Hepatocyte (in vitro differentiated cells): ENCODE measurements around the gene STUB1. TPM values are rescaled to one million over a fixed set of nuclear protein-coding genes. Genes with fewer than 3 reads are reported as not detected.

Source experiments
- DNase-seq: peaks from one replicate; pipeline ENCODE4 v3.0.0-alpha.2; 2016; ENCODE audit warnings: low spot score
- H2AFZ ChIP-seq: fragments of 200-600 bp; sonication (generic); 2 replicates; pipeline ENCODE4 v1.6.0; 2016; ENCODE audit warnings: antibody characterized with exemption, mild to moderate bottlenecking
- H3K27ac ChIP-seq: fragments of 200-600 bp; sonication (generic); 2 replicates; pipeline ENCODE4 v1.5.1; 2016; ENCODE audit warnings: mild to moderate bottlenecking
- H3K27me3 ChIP-seq: fragments of 200-600 bp; sonication (generic); 2 replicates; pipeline ENCODE4 v1.6.1; 2016
- H3K36me3 ChIP-seq: fragments of 200-600 bp; sonication (generic); replicated peaks from 2 replicates; pipeline ENCODE4 v1.5.1; 2016; ENCODE audit warnings: low read depth; ENCODE audit not compliant: insufficient read depth
- H3K4me1 ChIP-seq: fragments of 200-600 bp; sonication (generic); 2 replicates; pipeline ENCODE4 v1.5.1; 2016; ENCODE audit warnings: mild to moderate bottlenecking, moderate library complexity; ENCODE audit not compliant: insufficient read depth
- H3K4me2 ChIP-seq: fragments of 200-600 bp; sonication (generic); 2 replicates; pipeline ENCODE4 v1.6.0; 2016
- H3K4me3 ChIP-seq: fragments of 200-600 bp; sonication (generic); 2 replicates; pipeline ENCODE4 v1.5.1; 2016; ENCODE audit warnings: mild to moderate bottlenecking
- H3K79me2 ChIP-seq: fragments of 200-600 bp; sonication (generic); 2 replicates; pipeline ENCODE4 v1.6.0; 2017; ENCODE audit warnings: mild to moderate bottlenecking
- H3K9me2 ChIP-seq: fragments of 200-600 bp; sonication (generic); replicated peaks from 2 replicates; pipeline ENCODE4 v1.6.0; 2017; ENCODE audit warnings: mild to moderate bottlenecking; ENCODE audit not compliant: insufficient read depth
- H3K9me3 ChIP-seq: fragments of 200-600 bp; sonication (generic); 2 replicates; pipeline ENCODE4 v1.5.1; 2016; ENCODE audit warnings: low read depth, mild to moderate bottlenecking
- H4K20me1 ChIP-seq: fragments of 200-600 bp; sonication (generic); 2 replicates; pipeline ENCODE4 v1.6.0; 2016; ENCODE audit warnings: mild to moderate bottlenecking; ENCODE audit not compliant: insufficient read depth, poor library complexity, severe bottlenecking
- EZH2 ChIP-seq: fragments of 200-600 bp; sonication (generic); IDR thresholded peaks from 2 replicates; pipeline ENCODE4 v1.6.1; 2016; ENCODE audit warnings: antibody characterized with exemption, mild to moderate bottlenecking, borderline replicate concordance
- EZH2phosphoT487 ChIP-seq: fragments of 200-600 bp; sonication (generic); IDR thresholded peaks from one replicate; pipeline ENCODE4 v1.6.1; 2018; ENCODE audit warnings: antibody characterized with exemption, mild to moderate bottlenecking, low read depth, moderate library complexity; ENCODE audit not compliant: unreplicated experiment, severe bottlenecking
- WGBS: methylation state at CpG from one replicate; pipeline ENCODE4 v1.1.6; 2016; ENCODE audit warnings: low lambda C conversion rate; ENCODE audit errors: missing lambda C conversion rate; 5-methylcytosine and 5-hydroxymethylcytosine counted together
- polyA plus RNA-seq: library from polyadenylated mRNA; unstranded; fragments of >200 nt; fragmentation: Nextera tagmentation; extraction: Ambion mirVana; gene quantifications from 2 replicates; pipeline ENCODE4 v1.2.1, GENCODE V29; 2016
- total RNA-seq: library from RNA; depleted of rRNA; stranded (reverse); fragments of >200 nt; gene quantifications from 2 replicates; pipeline ENCODE4 v1.2.3, GENCODE V29; 2014
- TF ChIP-seq, protein P1 (sequence below): fragments of 200-600 bp; sonication (generic); IDR thresholded peaks from 2 replicates; pipeline ENCODE4 v1.5.1; 2016; ENCODE audit warnings: antibody characterized with exemption, mild to moderate bottlenecking; ENCODE audit not compliant: poor library complexity

STUB1 gene
- total and polyA plus RNA-seq, 2 experiments from 2014 or later, result 116 to 249 TPM

DNA sequence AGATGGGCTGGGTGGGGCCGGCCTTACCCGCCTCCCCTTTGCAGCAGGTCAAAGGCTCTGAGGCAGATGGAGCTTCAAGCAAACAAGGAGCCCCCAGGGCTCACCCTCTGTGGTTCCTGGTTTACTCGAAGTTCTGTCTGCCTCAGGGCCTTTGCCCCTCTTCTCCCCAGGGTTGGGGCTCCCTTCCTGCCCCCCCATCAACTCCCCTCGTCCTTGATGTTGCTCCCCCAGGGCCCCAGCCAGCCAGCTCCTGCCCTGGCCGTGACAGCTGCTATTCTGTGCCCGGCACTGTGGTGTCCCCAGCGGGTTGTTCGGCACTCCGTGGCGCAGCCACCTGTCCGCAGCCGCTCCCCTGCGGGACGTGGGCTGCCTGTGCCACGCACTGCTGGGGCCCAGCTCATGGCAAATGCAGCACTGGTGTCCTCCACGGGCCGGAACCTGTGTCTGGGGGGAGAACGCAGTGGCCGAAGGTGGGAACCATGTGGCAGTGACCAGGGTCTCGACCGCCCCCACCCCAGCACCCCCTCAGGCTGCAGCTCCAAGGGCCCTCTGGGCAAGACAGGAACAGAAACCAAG is 30.4 kb downstream of the STUB1 start:
- TF ChIP-seq EZH2phosphoT487 (no peak), EZH2 (no peak)
- TF ChIP-seq, protein P1, sequence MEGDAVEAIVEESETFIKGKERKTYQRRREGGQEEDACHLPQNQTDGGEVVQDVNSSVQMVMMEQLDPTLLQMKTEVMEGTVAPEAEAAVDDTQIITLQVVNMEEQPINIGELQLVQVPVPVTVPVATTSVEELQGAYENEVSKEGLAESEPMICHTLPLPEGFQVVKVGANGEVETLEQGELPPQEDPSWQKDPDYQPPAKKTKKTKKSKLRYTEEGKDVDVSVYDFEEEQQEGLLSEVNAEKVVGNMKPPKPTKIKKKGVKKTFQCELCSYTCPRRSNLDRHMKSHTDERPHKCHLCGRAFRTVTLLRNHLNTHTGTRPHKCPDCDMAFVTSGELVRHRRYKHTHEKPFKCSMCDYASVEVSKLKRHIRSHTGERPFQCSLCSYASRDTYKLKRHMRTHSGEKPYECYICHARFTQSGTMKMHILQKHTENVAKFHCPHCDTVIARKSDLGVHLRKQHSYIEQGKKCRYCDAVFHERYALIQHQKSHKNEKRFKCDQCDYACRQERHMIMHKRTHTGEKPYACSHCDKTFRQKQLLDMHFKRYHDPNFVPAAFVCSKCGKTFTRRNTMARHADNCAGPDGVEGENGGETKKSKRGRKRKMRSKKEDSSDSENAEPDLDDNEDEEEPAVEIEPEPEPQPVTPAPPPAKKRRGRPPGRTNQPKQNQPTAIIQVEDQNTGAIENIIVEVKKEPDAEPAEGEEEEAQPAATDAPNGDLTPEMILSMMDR, result no peak
- H3K9me3 ChIP-seq, result no peaks in the 10 kb centered on the region
- no peak overlapping the region for H3K4me3 ChIP-seq
- no peaks in the 10 kb centered on the region for H3K9me2 ChIP-seq
- H4K20me1 ChIP-seq, result no peaks in the 10 kb centered on the region
- H3K36me3 ChIP-seq, result no peaks in the 10 kb centered on the region
- peaks cover 51% of the 10 kb centered on the region for H3K27me3 ChIP-seq
- no peak overlapping the region for H3K4me2 ChIP-seq
- no peak overlapping the region for H3K27ac ChIP-seq
- 86% methylated on average over 21 of the region's 21 CpGs for WGBS
- H3K79me2 ChIP-seq, result no peaks in the 10 kb centered on the region
- no peak for DNase-seq
- no peak overlapping the region for H2AFZ ChIP-seq
- peaks cover 6% of the 10 kb centered on the region for H3K4me1 ChIP-seq

DNA sequence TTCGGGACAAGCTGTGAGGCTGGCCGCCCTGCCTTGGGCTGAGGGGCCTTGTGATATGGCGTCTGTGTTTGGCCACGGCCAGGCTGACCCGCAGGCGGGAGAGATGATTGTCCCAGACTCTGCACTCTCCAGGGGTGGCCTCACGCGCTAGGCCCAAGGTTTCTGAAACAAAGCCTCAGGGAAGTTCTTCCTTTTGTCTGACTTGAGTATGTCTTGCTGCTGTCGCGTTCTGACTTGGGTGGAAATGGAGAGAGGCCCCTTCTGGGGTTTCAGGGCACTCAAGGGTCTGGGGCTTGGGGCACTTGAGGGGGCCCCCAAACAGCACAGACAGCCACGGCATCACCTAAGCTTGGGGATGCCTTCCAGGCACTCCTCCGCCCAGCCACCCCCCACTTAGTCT is 30.9 kb downstream of the STUB1 start:
- H3K9me2 ChIP-seq, result no peaks in the 10 kb centered on the region
- H3K4me3 ChIP-seq, result no peak overlapping the region
- TF ChIP-seq EZH2phosphoT487 (no peak), EZH2 (no peak)
- TF ChIP-seq, protein P1, result no peak
- no peaks in the 10 kb centered on the region for H3K36me3 ChIP-seq
- H3K27me3 ChIP-seq, result peaks cover 52% of the 10 kb centered on the region
- H2AFZ ChIP-seq, result no peak overlapping the region
- H4K20me1 ChIP-seq, result no peaks in the 10 kb centered on the region
- no peak for DNase-seq
- H3K9me3 ChIP-seq, result no peaks in the 10 kb centered on the region
- H3K79me2 ChIP-seq, result no peaks in the 10 kb centered on the region
- H3K27ac ChIP-seq, result no peak overlapping the region
- H3K4me1 ChIP-seq, result peaks cover 10% of the 10 kb centered on the region
- no peak overlapping the region for H3K4me2 ChIP-seq
- 84% methylated on average over 12 of the region's 12 CpGs for WGBS

DNA sequence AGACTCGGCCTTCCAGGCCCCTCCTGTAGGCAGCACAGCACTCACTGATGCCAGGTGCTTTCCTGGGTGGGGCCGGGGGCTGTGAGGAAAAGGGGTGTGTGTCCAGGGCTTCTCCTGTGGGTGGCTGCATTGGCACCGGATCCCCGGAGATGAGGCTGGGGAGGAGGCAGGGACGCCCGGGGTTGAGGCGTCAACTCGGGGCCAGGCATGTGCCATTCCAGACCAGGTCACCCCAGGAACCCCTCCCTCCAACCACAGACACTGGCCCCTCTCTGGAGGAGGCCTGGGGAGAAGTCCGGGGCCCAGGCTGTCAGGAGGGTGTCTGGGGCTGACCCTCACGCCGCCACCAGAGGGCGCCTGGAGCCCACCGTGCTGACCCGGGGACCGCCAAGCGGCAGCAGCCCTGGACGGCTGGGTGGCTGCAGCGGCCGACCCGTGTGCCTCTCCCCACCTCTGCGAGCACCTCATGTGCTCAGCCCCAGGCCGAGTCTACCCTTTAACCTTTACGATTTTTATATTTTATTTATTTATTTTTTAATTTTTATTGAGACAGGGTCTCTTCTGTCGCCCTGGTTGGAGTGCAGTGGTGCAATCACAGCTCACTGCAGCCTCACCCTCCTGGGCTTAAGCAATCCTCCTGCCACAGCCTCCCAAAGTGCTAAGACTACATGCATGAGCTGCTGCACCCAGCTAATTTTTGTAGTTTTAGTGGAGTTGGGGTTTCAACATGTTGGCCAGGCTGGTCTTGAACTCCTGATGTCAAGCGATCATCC is 31.5 kb downstream of the STUB1 start:
- Histone ChIP-seq H3K9me3 (no peaks in the 10 kb centered on the region), H3K27me3 (peaks cover 52% of the 10 kb centered on the region), H4K20me1 (no peaks in the 10 kb centered on the region), H3K9me2 (no peaks in the 10 kb centered on the region), H3K27ac (no peak overlapping the region), H3K36me3 (no peaks in the 10 kb centered on the region), H3K79me2 (no peaks in the 10 kb centered on the region), H2AFZ (no peak overlapping the region), H3K4me3 (no peak overlapping the region), H3K4me1 (peaks cover 11% of the 10 kb centered on the region), H3K4me2 (no peak overlapping the region)
- TF ChIP-seq, protein P1, result peak; percentile 85
- TF ChIP-seq EZH2phosphoT487 (no peak), EZH2 (no peak)
- peak; percentile 85 for DNase-seq
- 19% methylated on average over 20 of the region's 25 CpGs for WGBS
